ENCODE results near the gene TSHR.
"Not testable (repeated sequence)": the region's sequence is repeated elsewhere in the genome, so short reads cannot be mapped to it uniquely, and the experiment has no call there.

Gene TSHR

GRCh38 chr14:80955416-80955941 lies at the start of gene TSHR:
TSS of gene TSHR (plus strand) at chr14:80955621. CDS start at chr14:80955681, 60 bp downstream.
- DNase-seq (ENCODE audit: low read depth, low spot score), result no peak

DNA sequence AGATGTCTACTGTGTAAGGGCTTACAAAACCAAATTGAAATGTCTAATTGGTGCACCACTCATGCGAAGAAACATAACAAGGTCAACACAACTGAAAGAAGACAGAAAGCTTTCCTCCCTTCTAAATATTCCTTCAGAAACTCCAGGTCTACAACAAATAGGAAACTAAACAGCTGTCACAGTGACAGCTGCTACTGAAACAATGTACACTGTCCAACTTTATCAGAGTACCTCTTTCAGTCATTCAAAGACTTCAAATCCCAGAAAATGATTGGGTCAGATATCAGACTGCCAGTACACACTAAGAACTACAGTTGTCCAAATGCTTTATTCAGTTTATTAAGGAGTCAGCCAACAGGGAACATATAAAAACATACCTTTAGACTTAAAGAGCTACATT lies 49.1 kb upstream of the TSHR start:
- DNase-seq (ENCODE audit: low read depth, low spot score), result no peak

- DNase-seq (ENCODE audit: low read depth, low spot score), result no peak
Measured at GRCh38 chr14:80906946-80907345, 48.5 kb upstream of the TSHR start.

DNA sequence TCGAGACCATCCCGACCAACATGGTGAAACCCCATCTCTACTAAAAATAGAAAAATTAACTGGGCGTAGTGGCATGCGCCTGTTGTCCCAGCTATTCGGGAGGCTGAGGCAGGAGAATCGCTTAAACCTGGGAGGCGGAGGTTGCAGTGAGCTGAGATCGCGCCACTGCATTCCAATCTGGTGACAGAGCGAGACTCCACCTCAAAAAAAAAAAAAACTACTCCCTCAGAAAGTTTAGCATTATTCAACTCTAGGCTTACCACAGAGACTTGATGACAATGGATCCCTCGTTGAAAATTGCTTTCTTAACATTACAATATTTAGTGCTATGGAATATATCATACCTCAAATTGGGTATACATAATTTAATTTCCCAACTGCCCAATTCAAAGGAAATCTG lies 43.4 kb upstream of the TSHR start:
- DNase-seq (ENCODE audit: low read depth, low spot score), result not testable (repeated sequence)

DNA sequence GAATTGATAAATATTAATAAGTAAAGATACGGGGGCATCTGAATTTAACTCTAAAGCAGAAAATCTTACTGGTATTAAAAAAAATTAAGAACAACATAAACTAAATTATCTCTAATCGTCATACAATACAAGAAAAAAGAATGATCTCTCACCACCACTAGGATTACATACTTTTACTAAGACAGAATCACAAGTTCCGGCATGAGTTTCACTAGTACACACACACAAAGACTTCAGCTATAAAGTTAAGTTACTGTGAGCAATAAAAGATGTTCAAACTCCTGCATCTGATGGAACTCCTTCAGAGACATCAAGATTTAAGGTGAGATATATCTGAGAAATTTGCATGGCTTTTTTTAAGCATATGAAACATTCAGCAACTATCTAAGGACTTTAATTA lies 35.8 kb upstream of the TSHR start:
- no peak for DNase-seq (ENCODE audit: low read depth, low spot score)

GRCh38 chr14:80923368-80923767 lies 32.1 kb upstream of the TSHR start:
- no peak for DNase-seq (ENCODE audit: low read depth, low spot score)

GRCh38 chr14:80924365-80925103 lies 30.9 kb upstream of the TSHR start:
- no peak for DNase-seq (ENCODE audit: low read depth, low spot score)

GRCh38 chr14:80926397-80927082 lies 28.9 kb upstream of the TSHR start:
- no peak for DNase-seq (ENCODE audit: low read depth, low spot score)

- DNase-seq (ENCODE audit: low read depth, low spot score), result no peak
Measured at GRCh38 chr14:80927083-80927989, 28.1 kb upstream of the TSHR start.

GRCh38 chr14:80930095-80930494 lies 25.3 kb upstream of the TSHR start:
- DNase-seq (ENCODE audit: low read depth, low spot score), result no peak

DNA sequence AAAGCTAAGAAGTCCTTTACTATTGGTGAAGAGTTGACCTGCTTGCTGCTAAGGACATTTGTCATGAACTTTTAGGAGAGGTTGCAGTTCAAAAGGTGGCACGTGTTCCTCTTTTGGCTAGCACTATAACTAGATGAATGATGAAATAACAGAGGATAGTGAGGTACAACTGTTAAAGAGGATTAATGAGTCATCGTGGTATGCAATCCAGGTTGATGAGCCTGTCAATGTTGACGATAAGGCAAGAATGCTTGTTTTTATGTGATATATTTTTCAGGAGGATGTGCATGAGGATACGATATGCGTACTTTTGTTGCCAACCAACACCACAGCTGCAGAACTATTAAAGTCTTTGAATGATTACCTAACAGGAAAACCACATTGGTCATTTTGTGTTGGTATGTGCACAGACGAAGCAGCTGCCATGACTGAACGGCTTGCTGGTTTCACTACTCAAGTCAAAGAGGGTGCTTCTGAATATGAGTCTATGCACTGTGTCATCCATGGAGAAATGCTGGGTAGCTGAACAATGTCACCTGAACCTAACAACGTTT lies 24.5 kb upstream of the TSHR start:
- no peak for DNase-seq (ENCODE audit: low read depth, low spot score)

GRCh38 chr14:80933282-80933681 lies 22.1 kb upstream of the TSHR start:
- DNase-seq (ENCODE audit: low read depth, low spot score), result no peak

DNA sequence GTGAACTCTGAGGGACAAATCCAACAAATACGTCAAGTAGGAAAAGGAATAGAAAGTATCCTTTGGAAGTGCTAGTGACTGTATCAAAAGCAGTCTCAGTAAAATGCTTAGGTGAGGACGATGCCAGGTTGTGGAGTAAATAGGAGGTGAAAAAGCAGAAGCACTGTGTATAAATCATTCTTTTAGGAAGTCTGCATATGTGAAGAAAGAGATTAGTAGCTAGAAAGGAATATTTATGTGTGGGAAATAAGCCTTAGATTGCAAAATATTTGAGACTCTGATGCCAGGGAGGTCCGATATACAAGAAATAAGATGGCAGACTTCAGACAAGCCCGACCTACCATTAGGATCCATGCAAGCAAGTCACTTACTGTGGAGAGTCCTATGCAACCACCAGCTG lies 21.7 kb upstream of the TSHR start:
- no peak for DNase-seq (ENCODE audit: low read depth, low spot score)

- DNase-seq (ENCODE audit: low read depth, low spot score), result no peak
Measured at GRCh38 chr14:80940146-80940545, 15.3 kb upstream of the TSHR start.

GRCh38 chr14:80941241-80942185 lies 13.9 kb upstream of the TSHR start, which contains the start of gene CEP128:
TSS of gene CEP128 (minus strand) at chr14:80941738.
- peak; percentile 90 for DNase-seq (ENCODE audit: low read depth, low spot score)

GRCh38 chr14:80942191-80942600 lies 13.2 kb upstream of the TSHR start:
- DNase-seq (ENCODE audit: low read depth, low spot score), result no peak

DNA sequence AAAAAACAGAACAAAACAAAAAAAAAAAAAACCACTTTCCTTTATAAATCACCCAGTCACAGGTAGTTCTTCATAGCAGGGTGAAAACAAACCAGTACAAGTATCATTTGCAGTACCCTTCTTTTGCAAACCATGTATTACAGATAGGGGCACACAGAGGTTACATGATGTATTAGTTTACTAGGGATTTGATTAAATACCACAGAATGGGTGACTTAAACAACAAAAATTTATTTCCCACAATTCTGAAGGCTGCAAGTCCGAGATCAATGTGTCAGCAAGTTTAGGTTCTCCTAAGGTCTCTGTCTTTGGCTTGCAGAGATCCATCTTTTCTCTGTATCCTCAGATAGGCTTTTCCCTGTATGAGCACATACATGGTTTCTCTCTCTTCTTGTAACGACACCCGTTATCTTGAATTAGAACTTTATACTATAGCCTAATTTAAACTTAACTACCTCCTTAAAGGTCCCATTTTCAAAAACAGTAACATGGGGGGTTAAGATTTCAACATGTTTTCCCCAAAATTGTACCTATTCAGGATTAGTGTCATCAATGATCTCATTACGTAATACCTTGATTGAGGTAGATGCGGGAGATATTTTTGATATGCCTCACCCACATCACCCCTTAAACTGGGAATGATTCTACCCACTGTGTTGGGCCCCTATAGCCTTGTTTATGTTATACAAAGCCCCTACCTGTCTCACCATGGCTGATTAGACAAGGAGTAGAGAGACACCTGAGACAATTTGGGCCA lies 10.4 kb upstream of the TSHR start:
- DNase-seq (ENCODE audit: low read depth, low spot score), result no peak

DNA sequence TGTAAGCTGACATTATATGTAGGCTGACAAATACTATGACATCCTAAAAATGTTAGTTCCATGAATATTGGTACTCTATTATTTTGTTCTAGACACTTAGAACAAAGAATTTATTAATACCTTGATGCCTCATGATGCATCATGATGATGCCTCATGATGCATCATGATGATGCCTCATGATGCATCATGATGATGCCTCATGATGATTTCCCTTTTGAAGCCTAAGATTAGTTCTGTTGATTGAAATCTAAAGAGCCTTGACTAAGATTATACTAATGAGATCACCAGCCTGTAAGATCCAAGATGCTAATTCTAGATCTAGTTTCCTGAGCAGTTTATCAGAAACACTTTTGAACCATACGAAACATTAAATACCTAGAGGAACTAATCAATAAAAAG lies 9.2 kb upstream of the TSHR start:
- DNase-seq (ENCODE audit: low read depth, low spot score), result no peak

GRCh38 chr14:80946797-80947196 lies 8.6 kb upstream of the TSHR start:
- no peak for DNase-seq (ENCODE audit: low read depth, low spot score)

DNA sequence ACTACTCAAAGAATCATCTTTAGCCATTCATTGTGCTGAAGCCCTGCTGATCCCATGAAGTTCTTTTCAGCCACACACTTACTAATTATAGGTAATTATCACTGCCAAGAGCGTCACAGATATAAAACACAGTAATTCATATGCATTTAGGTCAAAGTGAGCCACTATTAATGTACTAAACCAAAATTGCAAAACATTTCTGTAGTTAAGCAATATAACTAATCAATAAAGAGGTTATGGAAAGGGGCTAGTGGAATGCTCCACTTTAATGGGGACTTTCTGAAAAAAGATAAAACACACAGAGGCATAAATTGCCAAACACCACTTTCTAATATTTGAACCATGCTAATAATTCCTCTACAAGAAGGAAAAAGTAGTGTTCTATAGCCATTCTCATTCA lies 7.1 kb upstream of the TSHR start:
- DNase-seq (ENCODE audit: low read depth, low spot score), result no peak
